GM19372 (cell line): ENCODE results near the gene TBC1D8.

Experiments used
- ATAC-seq: cut with Tn5 transposase; IDR thresholded peaks from one replicate; pipeline ENCODE4 v1.9.1; 2021; ENCODE audit warnings: mild to moderate bottlenecking, low read depth, moderate library complexity; ENCODE audit not compliant: unreplicated experiment

Gene TBC1D8

GRCh38 chr2:101140237-101140636, 10.9 kb downstream of the TBC1D8 start:
- ATAC-seq: no peak

- ATAC-seq: no peak
These were observed 11.7 kb downstream of the TBC1D8 start for GRCh38 chr2:101139495-101139894.

- ATAC-seq: no peak
These were observed 15.5 kb downstream of the TBC1D8 start for GRCh38 chr2:101135412-101136296.

GRCh38 chr2:101133492-101134100, 17.6 kb downstream of the TBC1D8 start:
- ATAC-seq: no peak

- no peak for ATAC-seq
These were observed 19.0 kb downstream of the TBC1D8 start for GRCh38 chr2:101132202-101132601.

GRCh38 chr2:101130081-101130480, 21.1 kb downstream of the TBC1D8 start:
- no peak for ATAC-seq

- ATAC-seq: no peak
These were observed 23.7 kb downstream of the TBC1D8 start for GRCh38 chr2:101127319-101128056.

- ATAC-seq: no peak
These were observed 25.4 kb downstream of the TBC1D8 start for GRCh38 chr2:101125808-101126207.

GRCh38 chr2:101125374-101125773, 25.8 kb downstream of the TBC1D8 start:
- no peak for ATAC-seq

- no peak for ATAC-seq
These were observed 26.4 kb downstream of the TBC1D8 start for GRCh38 chr2:101124643-101125366.

- ATAC-seq: no peak
These were observed 27.2 kb downstream of the TBC1D8 start for GRCh38 chr2:101123795-101124471.

GRCh38 chr2:101121174-101121573, 30.0 kb downstream of the TBC1D8 start:
- no peak for ATAC-seq

- no peak for ATAC-seq
These were observed 30.8 kb downstream of the TBC1D8 start for GRCh38 chr2:101120124-101120996.

GRCh38 chr2:101119431-101119830, 31.8 kb downstream of the TBC1D8 start:
- no peak for ATAC-seq

GRCh38 chr2:101116841-101117552, 34.2 kb downstream of the TBC1D8 start:
- ATAC-seq: no peak

- ATAC-seq: no peak
These were observed 34.8 kb downstream of the TBC1D8 start for GRCh38 chr2:101116348-101116747.

GRCh38 chr2:101115664-101116063, 35.5 kb downstream of the TBC1D8 start:
- no peak for ATAC-seq

GRCh38 chr2:101114815-101115214, 36.4 kb downstream of the TBC1D8 start:
- ATAC-seq: no peak
